ENCODE measurements around the gene IL36A.

IL36A gene

GRCh38 chr2:113007250-113007649, 2.0 kb downstream of the IL36A start:
- no peak for DNase-seq (ENCODE audit: low read depth in 3 of 3)

DNA sequence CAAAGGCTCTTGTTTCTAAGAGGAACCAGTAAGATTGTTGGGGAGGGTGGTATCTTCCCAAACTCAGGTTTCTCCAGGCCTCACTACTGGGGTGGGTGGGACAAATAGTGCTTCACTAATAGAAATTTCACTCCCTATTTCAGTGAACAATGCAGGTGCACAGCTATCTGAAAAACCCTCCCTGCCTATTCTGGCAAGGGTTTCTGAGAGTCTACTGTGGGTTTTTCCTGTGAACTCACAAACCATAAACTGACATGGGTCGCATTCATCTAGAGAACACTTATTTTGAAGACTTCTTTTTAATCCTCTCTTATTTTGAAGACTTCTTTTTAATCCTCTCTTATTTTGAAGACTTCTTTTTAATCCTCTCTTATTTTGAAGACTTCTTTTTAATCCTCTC, 4.4 kb downstream of the IL36A start:
- no peak for DNase-seq (ENCODE audit: low read depth in 3 of 3)

DNA sequence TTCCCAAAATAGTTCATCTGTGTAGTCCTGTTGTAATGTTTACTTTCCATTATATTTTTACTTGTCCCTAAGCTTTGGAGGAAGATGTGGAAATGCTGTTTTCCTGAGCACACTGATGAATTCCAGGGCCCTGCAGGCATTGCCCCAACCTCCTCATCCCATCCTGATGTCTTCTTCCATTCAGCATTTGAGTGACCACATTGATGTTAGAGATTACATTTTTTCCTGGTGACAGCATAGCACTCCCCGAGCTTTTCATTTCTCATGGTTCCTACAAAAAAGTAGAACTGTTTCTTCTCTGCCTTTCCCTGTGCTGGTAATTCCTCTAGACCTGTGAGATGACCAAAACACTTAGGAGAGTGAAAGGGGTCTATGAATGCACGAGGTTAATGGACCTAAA, 4.8 kb downstream of the IL36A start:
- DNase-seq (ENCODE audit: low read depth in 3 of 3): no peak

DNA sequence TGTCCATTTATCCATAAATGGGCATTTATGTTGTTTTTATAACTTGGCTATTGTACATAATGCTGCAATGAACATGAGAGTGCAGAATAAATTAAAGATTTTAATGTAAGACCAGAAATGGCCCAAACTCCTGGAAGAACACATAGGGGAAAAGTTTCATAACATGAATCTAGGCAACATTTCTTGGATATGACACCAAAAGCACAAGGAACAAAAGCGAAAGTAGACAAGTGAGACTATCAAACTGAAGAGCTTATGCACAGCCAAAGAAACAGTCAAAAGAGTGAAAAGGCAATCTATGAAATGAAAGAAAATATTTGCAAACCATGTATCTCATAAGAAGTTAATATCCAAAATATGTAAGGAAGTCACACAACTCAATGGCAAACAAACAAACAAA, 5.8 kb downstream of the IL36A start:
- no peak for DNase-seq (ENCODE audit: low read depth in 3 of 3)

DNA sequence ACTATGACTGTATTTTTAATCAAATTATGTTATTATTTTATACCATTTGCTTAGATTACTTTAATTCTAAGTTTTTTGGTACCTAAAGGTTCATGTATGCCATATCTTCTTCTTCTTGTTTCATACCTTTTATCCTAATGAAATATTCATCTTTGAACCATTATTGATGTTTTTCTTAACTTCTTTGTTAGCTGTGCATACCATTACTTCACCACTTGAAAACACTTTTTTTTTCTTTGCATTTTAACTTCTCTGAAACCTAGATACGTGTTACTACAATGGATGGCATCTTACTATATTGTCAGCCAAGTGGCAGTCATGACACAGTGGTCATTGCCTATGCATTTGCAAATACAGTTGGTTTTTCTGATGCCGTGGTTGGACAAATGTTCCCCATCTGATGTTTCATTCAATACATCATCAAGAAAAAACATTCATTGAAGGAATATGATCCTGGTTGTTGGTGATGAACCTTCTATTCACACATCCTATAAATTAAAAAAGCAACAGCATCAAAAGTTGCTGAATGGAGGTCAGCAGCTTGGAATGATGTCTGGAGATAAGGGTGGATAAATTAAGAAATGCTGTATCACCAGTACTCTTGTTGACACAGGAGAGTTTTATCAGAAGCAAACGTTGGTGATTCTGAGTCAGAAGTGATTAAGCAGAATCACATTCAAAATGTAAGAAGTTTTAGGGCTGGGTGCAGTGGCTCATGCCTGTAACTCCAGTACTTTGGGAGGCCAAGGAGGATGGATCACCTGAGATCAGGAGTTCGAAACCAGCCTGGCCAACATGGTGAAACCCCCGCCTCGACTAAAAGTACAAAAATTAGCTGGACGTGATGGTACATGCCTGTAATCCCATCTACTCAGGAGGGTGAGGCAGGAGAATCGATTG, 7.4 kb downstream of the IL36A start:
- DNase-seq (ENCODE audit: low read depth in 3 of 3): no peak

DNA sequence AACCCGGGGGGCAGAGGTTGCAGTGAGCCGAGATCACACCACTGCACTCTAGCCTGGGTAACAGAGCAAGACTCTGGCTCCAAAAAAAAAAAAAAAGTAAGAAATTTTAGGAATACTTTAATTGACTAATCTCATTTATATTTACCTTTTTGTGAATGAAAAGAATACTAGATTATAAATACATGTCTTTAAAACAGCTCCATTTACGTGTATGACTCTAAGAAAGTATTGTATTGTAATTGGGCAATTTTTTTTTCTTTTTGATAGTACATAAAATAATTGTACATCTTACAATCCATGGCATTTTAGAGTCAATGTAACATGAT, 8.0 kb downstream of the IL36A start:
- no peak for DNase-seq (ENCODE audit: low read depth in 3 of 3)

- DNase-seq (ENCODE audit: low read depth in 3 of 3): no peak
Measured at GRCh38 chr2:113014067-113014466, 8.8 kb downstream of the IL36A start.

- no peak for DNase-seq (ENCODE audit: low read depth in 3 of 3)
Measured at GRCh38 chr2:113015042-113015441, 9.8 kb downstream of the IL36A start.

DNA sequence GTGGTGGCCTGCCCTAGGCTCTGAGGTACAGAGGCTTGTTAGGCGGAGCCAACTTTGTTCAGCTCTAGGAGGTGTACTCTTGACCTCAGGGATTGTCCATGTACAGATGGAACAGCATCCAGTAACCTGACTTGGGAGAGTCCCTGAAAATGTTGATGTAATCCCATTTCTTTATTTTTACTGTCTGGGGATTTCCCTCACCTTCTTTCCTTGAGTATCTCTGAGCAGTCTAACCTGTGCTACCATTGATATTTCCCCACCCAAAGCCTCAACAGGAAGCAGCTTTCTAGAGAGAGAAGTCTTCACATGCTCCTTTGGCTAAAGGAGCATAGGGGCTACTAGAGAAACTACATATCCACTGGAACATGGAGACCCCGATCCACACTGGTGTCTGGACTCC, 10.4 kb downstream of the IL36A start:
- DNase-seq (ENCODE audit: low read depth in 3 of 3): no peak

DNA sequence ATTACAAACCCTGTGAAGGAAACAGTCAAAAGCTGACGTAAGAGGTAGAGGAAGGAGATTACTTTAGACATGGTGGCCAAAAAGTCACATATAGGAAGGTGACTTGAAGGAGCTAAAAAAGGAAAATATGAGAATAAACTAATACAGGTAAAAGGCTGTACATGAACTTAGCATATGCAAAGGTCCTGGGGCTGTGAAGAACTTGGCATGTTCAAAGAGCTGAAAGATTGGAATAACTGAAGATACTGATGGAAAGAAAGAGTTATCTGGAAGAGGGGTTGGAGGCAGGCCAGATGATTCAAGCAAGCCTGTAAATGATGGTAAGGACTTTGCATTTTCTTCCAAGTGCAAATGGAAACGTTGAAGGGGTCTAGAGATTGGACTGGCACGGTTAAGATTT, 13.2 kb downstream of the IL36A start:
- no peak for DNase-seq (ENCODE audit: low read depth in 3 of 3)

DNA sequence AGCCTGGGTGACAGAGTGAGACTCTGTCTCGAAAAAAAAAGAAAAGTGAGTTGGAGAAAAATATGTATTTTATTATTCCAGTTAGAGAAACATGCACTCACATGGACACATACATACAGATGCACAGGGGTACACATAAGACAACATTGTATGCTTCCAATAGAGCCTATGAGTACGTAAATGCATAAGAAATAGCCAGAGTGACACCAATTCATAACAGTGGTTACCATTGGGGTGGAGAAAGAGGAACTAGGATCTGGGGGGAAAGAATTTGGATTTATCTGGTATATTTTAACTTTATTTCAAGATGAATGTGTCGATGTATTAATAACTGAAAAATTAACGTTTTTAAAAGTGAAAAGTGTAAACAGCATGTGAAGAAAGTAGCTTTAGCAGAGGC, 16.1 kb downstream of the IL36A start:
- no peak for DNase-seq (ENCODE audit: low read depth in 3 of 3)

GRCh38 chr2:113024764-113025163, 19.5 kb downstream of the IL36A start:
- no peak for DNase-seq (ENCODE audit: low read depth in 3 of 3)

DNA sequence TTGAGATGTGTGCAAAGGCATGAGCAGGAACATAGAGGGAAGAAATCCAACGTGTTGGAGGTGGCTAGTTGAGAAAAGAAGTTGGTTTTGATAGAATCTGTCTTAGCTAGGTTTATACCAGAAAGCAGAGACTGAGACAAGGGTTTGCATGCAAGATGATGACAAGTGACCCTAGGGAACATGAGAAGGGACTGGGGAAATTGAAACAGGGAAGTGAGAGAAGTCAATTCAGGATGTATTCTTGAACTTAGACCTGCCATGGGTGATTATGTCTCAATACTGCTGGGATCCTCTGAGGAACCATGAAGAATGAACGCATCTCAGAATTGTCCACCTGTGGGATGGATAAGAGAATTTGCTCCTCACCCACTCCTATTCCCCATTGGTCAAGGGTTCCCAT, 20.5 kb downstream of the IL36A start:
- DNase-seq (ENCODE audit: low read depth in 3 of 3): no peak

- no peak for DNase-seq (ENCODE audit: low read depth in 3 of 3)
Measured at GRCh38 chr2:113027691-113028090, 22.4 kb downstream of the IL36A start.

DNA sequence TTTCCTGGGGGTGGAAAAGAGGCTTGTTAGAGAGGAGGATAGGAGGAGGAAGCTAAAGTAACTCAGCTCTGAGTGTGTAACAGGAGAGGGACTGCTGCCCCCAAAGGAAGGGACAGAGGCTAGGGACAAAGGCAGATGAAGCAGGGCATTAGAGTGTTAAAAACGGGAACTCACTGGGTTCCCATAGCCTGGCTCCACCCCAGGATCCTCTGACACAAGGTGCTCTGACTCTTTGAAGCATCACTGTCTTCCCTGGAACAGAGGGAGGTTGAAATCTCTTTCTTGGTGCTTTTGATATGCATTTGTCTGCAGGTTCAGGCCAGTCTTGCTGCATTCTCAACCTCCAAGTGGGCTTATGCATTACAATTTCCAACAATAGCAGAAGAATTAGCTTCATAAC, 22.9 kb downstream of the IL36A start:
- DNase-seq (ENCODE audit: low read depth in 3 of 3): no peak

DNA sequence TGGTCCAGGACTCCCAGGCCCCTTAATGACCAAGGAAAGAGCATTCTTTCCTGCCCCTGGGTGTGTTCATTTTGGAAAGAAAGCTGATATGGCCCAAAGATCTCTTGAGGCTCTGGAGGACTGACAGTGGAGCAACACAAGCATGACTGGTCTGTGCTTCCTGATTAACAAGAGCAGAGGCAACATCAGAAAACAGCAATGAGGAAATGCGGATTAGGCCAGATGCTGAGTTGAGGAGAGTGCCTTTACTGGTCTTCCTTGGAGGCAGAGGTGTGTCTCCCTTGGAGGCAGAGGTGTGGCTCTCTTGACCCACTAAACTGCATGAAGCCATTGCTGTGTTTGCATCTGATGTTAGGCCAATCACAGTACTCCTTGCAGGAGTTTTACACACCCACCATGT, 27.5 kb downstream of the IL36A start:
- DNase-seq (ENCODE audit: low read depth in 3 of 3): no peak

- DNase-seq (ENCODE audit: low read depth in 3 of 3): no peak
Measured at GRCh38 chr2:113034016-113034415, 28.8 kb downstream of the IL36A start.

DNA sequence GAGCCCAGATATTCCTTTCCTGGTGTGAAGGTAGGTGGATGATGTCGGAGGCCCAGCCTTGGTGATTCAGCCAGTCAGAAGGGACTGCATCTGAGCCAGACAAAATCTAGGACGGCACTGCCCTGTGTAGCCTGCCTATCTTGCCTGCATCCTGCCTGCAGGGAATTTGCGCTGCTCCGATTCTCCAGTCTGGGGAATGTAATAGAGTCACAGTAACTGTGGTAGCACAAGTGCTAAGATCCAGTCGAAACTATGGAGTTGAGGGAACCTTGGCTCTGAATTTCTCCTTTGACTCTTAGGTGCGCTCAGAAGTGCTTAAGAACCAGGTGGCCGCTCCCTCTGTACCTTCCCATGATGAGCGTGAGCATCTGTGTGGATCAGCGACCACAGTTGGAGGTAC, 31.5 kb downstream of the IL36A start:
- no peak for DNase-seq (ENCODE audit: low read depth in 3 of 3)

DNA sequence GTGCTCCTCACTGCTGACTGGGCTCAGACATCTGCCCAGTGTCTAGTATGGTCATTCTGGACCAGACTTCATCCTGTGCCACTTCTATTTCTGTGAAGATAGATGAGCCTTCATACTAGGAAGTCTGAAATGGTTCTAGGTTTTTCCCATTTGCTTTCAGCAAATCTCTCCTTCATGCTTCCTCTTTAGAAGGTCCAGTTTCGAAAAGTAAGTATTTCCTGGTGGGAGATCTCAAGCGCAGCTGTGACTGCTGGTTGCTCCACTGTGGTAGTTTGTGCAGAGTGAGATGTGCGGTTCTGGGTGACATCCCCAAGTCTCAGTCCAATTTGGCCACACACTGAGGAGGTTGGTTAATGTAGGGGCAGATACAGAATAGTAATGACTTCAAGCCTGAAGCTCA, 33.0 kb downstream of the IL36A start:
- no peak for DNase-seq (ENCODE audit: low read depth in 3 of 3)

DNA sequence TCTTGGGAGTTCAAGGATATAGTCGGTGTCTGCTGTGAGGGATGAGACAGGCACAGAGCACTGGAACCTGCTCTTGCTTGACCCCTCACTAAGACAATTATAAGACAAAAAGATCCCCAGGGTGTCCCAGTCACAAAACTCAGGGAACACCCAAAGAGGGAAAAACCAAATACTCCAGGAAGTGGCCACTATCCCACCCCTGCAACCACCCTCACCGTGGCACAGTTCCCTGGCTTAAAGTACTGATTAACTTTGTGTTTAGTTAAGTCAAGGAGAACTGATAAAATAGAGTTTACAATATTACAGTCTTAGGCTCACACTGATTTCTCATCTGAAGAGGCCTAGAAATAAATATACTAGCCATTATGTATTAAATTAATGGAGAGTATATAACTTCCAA, 33.9 kb downstream of the IL36A start:
- DNase-seq (ENCODE audit: low read depth in 3 of 3): no peak

DNA sequence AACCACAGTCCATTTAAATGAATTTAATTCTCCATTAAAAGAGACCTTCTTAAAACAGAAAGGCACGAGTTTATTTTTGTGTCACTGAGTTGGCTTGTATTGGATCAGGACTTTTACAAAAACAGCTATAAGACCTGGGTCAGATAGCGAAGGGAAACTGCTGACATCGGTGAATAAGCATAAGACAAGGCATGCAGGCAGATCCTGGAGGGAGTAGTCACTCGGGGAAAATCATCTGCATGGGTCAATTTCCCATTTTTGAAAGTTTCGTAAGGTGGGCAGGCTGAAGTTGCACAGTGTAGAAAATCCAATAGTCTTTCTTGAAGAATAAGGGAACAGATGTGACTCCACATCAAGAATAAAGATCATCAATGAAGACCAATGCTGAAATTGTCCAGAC, 34.5 kb downstream of the IL36A start:
- DNase-seq (ENCODE audit: low read depth in 3 of 3): no peak

DNA sequence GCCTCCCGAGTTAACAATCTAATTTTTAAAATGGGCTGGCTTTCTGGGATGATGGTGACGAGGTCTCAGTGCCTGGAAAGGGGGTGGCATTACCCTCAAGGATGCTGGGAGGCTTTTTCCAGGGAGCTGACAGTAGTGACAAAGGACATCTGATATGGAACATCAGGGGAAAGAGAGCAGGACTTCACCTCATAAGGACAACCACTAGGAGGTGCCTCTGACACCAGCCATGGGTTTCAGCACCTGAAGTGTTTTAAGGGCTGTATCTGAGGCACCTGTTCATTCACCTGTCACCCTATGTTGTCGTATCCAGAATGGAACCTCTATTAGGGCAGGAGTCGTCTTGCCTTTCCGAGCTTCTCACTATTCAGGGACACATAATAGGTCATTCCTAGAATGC, 36.6 kb downstream of the IL36A start:
- DNase-seq (ENCODE audit: low read depth in 3 of 3): no peak

DNA sequence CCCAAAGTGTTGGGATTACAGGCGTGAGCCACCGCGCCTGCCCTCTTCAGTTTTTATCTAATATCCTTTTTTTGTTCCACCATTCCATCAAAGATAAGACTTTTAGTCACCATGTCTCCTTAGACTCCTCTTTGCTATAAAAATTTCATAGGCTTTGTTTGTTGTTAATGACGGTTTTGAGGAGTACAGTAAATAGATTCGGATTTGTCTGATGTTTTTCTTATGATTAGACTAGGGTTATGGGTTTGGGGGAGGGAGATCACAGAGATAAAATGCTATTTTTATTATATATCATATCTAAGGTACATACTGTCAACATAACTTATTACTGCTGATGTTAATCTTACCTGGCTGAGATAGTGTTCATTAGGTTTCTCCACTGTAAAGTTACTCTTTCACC, 41.2 kb downstream of the IL36A start:
- DNase-seq (ENCODE audit: low read depth in 3 of 3): no peak
